Esophagus squamous epithelium (tissue), 5 donors: Measurements from ENCODE around the gene ZNHIT1. TPM values are rescaled to one million over a fixed set of nuclear protein-coding genes. Genes with fewer than 3 reads are reported as not detected.

Source experiments
- DNase-seq: peaks from one replicate; lab custom pipeline; 2025; lab: John Stamatoyannopoulos, UW
- H3K27ac ChIP-seq, 4 donors: fragments of 200-600 bp; sonication (generic); one replicate each; pipeline ENCODE4 v1.5.1; 2016 to 2019; ENCODE audit warnings: mild to moderate bottlenecking in 1 of 4
- H3K27me3 ChIP-seq, 4 donors: fragments of 200-600 bp; sonication (generic); 1 replicate in 3 of 4; 2 replicates in 1 of 4; pipeline versions ENCODE4 v1.5.1 to v1.6.0; 2017 to 2021; ENCODE audit warnings: antibody characterized with exemption in 1 of 4
- H3K36me3 ChIP-seq, 3 donors: fragments of 200-600 bp; sonication (generic); one replicate each; pipeline ENCODE4 v1.5.1; 2016 to 2019
- H3K4me1 ChIP-seq, 3 donors: fragments of 200-600 bp; sonication (generic); one replicate each; pipeline ENCODE4 v1.5.1; 2017 to 2019
- H3K4me3 ChIP-seq, 4 donors: fragments of 200-600 bp; sonication (generic); 1 replicate in 3 of 4; 2 replicates in 1 of 4; pipeline ENCODE4 v1.5.1; 2016 to 2019; ENCODE audit warnings: mild to moderate bottlenecking in 2 of 4, moderate library complexity in 1 of 4
- H3K9me3 ChIP-seq, 3 donors: fragments of 200-600 bp; sonication (generic); one replicate each; pipeline ENCODE4 v1.5.1; 2016 to 2019
- CTCF ChIP-seq, 6 experiments: fragments of 450-650 bp in 4 of 6; fragments of 200-600 bp in 2 of 6; sonication (generic) in 2 of 6; IDR thresholded peaks; one replicate each; pipeline ENCODE4 v1.5.1; 2016 to 2019; ENCODE audit warnings: antibody characterized with exemption in 6 of 6, mild to moderate bottlenecking in 4 of 6, moderate library complexity in 4 of 6
- POLR2A ChIP-seq, 4 donors: fragments of 450-650 bp; IDR thresholded peaks; one replicate each; pipeline ENCODE4 v1.6.1; 2017; ENCODE audit warnings: antibody characterized with exemption in 4 of 4, mild to moderate bottlenecking in 4 of 4, moderate library complexity in 3 of 4
- WGBS, 2 donors: methylation state at CpG; one replicate each; pipeline ENCODE4 v1.1.5; 2018; 5-methylcytosine and 5-hydroxymethylcytosine counted together
- intact Hi-C: fragments of 100-400 bp; cut with DNase I; formaldehyde crosslinking; loops from one replicate; pipeline ENCODE4 v1.15.0; 2022
- total RNA-seq, 4 donors: library from RNA; depleted of rRNA; stranded (reverse); fragments of >200 nt; gene quantifications; one replicate each; pipeline ENCODE4 v1.1.0, GENCODE V29; 2016
- donor health status: DM: yes; HTN: yes; CAD: no.

ZNHIT1 gene
- total RNA-seq, 4 donors from 2014 or later, result 51.3 to 87.9 (median 64.4) TPM

- H3K4me3 ChIP-seq, result no peak overlapping the region
- WGBS, 2 donors, result 75 to 88% methylated on average over 2 to 8 of the region's 21 CpGs
- no peaks in the 10 kb centered on the region for H3K27me3 ChIP-seq
- no peak overlapping the region for H3K27ac ChIP-seq
- intact Hi-C loops, result no loop called here
- TF ChIP-seq CTCF (IDR thresholded peaks at IDR 0.05) (no peak), POLR2A (IDR thresholded peaks at IDR 0.05) (no peak)
- H3K4me1 ChIP-seq, result peaks cover 7 to 64% (median 17%) of the 10 kb centered on the region in 3 donors
- peaks cover 0 to 47% (median 0%) of the 10 kb centered on the region in 3 donors for H3K36me3 ChIP-seq
- no peaks in the 10 kb centered on the region for H3K9me3 ChIP-seq
- no peak for DNase-seq
Measured at GRCh38 chr7:101233907-101234547, 16.1 kb downstream of the ZNHIT1 start.

GRCh38 chr7:101234636-101235035, 16.7 kb downstream of the ZNHIT1 start:
- no peak overlapping the region for H3K27ac ChIP-seq
- TF ChIP-seq CTCF (IDR thresholded peaks at IDR 0.05), result no peak
- no peak for TF ChIP-seq POLR2A (IDR thresholded peaks at IDR 0.05)
- H3K36me3 ChIP-seq, result peaks cover 0 to 47% (median 4%) of the 10 kb centered on the region in 3 donors
- no peak for DNase-seq
- H3K4me3 ChIP-seq, result no peak overlapping the region
- no peaks in the 10 kb centered on the region for H3K9me3 ChIP-seq
- 79 to 94% methylated on average over 3 of the region's 5 CpGs for WGBS, 2 donors
- H3K27me3 ChIP-seq, result no peaks in the 10 kb centered on the region
- H3K4me1 ChIP-seq, result peaks cover 7 to 71% (median 17%) of the 10 kb centered on the region in 3 donors
- intact Hi-C loops, result no loop called here

- Histone ChIP-seq H3K27ac (no peak overlapping the region), H3K36me3 (peaks cover 0 to 47% (median 9%) of the 10 kb centered on the region in 3 donors), H3K4me1 (peaks cover 7 to 75% (median 19%) of the 10 kb centered on the region in 3 donors), H3K27me3 (no peaks in the 10 kb centered on the region), H3K9me3 (no peaks in the 10 kb centered on the region), H3K4me3 (no peak overlapping the region)
- WGBS, 2 donors, result 69% methylated on average over 7 of the region's 11 CpGs; no CpG with 5 or more reads in 1 of the 2 donors
- intact Hi-C loops, result no loop called here
- TF ChIP-seq POLR2A (IDR thresholded peaks at IDR 0.05) (no peak), CTCF (IDR thresholded peaks at IDR 0.05) (peak in 2 of 6 experiments; percentile 18 to 23)
- no peak for DNase-seq
Measured at GRCh38 chr7:101235050-101235449, 17.1 kb downstream of the ZNHIT1 start.

GRCh38 chr7:101235522-101235921, 17.6 kb downstream of the ZNHIT1 start:
- Histone ChIP-seq H3K27me3 (no peaks in the 10 kb centered on the region), H3K4me1 (peaks cover 7 to 79% (median 23%) of the 10 kb centered on the region in 3 donors), H3K4me3 (no peak overlapping the region), H3K36me3 (peaks cover 0 to 51% (median 11%) of the 10 kb centered on the region in 3 donors), H3K9me3 (no peaks in the 10 kb centered on the region), H3K27ac (no peak overlapping the region)
- TF ChIP-seq POLR2A (IDR thresholded peaks at IDR 0.05) (no peak), CTCF (IDR thresholded peaks at IDR 0.05) (no peak)
- intact Hi-C loops, result no loop called here
- 74% methylated on average over 6 of the region's 9 CpGs; no CpG with 5 or more reads in 1 of the 2 donors for WGBS, 2 donors
- no peak for DNase-seq

- peaks cover 0 to 59% (median 13%) of the 10 kb centered on the region in 3 donors for H3K36me3 ChIP-seq
Measured at GRCh38 chr7:101236292-101236835, 18.4 kb downstream of the ZNHIT1 start.

More at GRCh38 chr7:101236292-101236835, 18.4 kb downstream of the ZNHIT1 start:
- peak overlapping the region in 2 of 4 donors; percentile 25 to 51 for H3K4me3 ChIP-seq
- no peak for DNase-seq
- H3K9me3 ChIP-seq, result no peaks in the 10 kb centered on the region
- 77 to 92% methylated on average over 3 to 5 of the region's 21 CpGs for whole genome bisulfite sequencing, 2 donors
- H3K27ac ChIP-seq, result peak overlapping the region in 2 of 4 donors; percentile 81 to 85
- peaks cover 7 to 87% (median 32%) of the 10 kb centered on the region in 3 donors for H3K4me1 ChIP-seq
- no peaks in the 10 kb centered on the region for H3K27me3 ChIP-seq
- TF ChIP-seq CTCF (IDR thresholded peaks at IDR 0.05) (no peak), POLR2A (IDR thresholded peaks at IDR 0.05) (no peak)
- intact Hi-C loops, result no loop called here
